K562 (cell line): Measurements from ENCODE around the gene CHIC2. TPM values are rescaled to one million over a fixed set of nuclear protein-coding genes. Genes with fewer than 3 reads are reported as not detected.

Experiments used
- ATAC-seq: fragments of 200-7000 bp; cut with Tn5 transposase; 3 replicates; pipeline ENCODE4 v1.9.1; 2020; ENCODE audit warnings: moderate library complexity
- BruUV-seq: library from RNA; stranded (reverse); fragments of 400-500 nt; replicated peaks from 2 replicates; lab custom pipeline; 2021; lab: Mats Ljungman, UMichigan
- CTCF ChIA-PET: fragments of 300-600 bp; formaldehyde crosslinking; extraction: SDS; loops from one replicate; lab custom pipeline; 2021; ENCODE audit warnings: low intra/inter-chr PET ratio; lab: Yijun Ruan, JAX
- POLR2A ChIA-PET: fragments of 300-600, 350-650 bp; sonication (Branson Sonifier 250); formaldehyde crosslinking; extraction: SDS; loops from one replicate; lab custom pipeline; 2021; ENCODE audit warnings: antibody characterized with exemption, inconsistent platforms; lab: Yijun Ruan, JAX
- DNase-seq, 4 experiments: peaks; one replicate each; pipeline versions ENCODE4 v3.0.0 to v3.0.0-alpha.2; 2011 to 2018; ENCODE audit warnings: low spot score in 3 of 4, mixed read lengths in 3 of 4; ENCODE audit errors: extremely low read depth in 1 of 4
- FAIRE-seq: peaks from 2 replicates; lab custom pipeline; 2011; peaks lifted over from hg19 to GRCh38; lab: Jason Lieb, UNC
- H2AFZ ChIP-seq: 2 replicates; pipeline ENCODE4 v1.6.0; 2011; ENCODE audit warnings: low read depth, low read length, control low read depth, inconsistent platforms
- H3K27ac ChIP-seq: fragments of 200-600 bp; 3 replicates; pipeline ENCODE4 v1.8.0; 2011; ENCODE audit warnings: low read depth, mild to moderate bottlenecking, control low read depth, inconsistent platforms, low read length, moderate library complexity, mixed read lengths; ENCODE audit errors: extremely low read depth
- H3K27me3 ChIP-seq, 2 experiments: fragments of 300-600 bp in 1 of 2; 2 replicates in 1 of 2; 3 replicates in 1 of 2; pipeline versions ENCODE4 v1.6.0 to v1.8.0; 2011; ENCODE audit warnings: inconsistent platforms in 2 of 2, low read length in 2 of 2, mild to moderate bottlenecking in 1 of 2, mixed read lengths in 1 of 2, moderate library complexity in 1 of 2; ENCODE audit not compliant: control insufficient read depth in 2 of 2, insufficient read depth in 2 of 2
- H3K36me3 ChIP-seq: fragments of 300-600 bp; 3 replicates; pipeline ENCODE4 v1.8.0; 2011; ENCODE audit warnings: mild to moderate bottlenecking, low read length, inconsistent platforms; ENCODE audit not compliant: control insufficient read depth, insufficient read depth
- H3K4me1 ChIP-seq, 2 experiments: fragments of 200-600 bp in 1 of 2; replicated peaks in 1 of 2; 2 replicates in 1 of 2; 3 replicates in 1 of 2; pipeline versions ENCODE4 v1.5.1 to v1.8.0; 2011; ENCODE audit warnings: inconsistent platforms in 2 of 2, low read length in 2 of 2, mild to moderate bottlenecking in 1 of 2, mixed read lengths in 1 of 2, moderate library complexity in 1 of 2; ENCODE audit not compliant: control insufficient read depth in 2 of 2, insufficient read depth in 2 of 2
- H3K4me2 ChIP-seq: 2 replicates; pipeline ENCODE4 v1.6.1; 2011; ENCODE audit warnings: low read length, control low read depth, inconsistent platforms, mixed read lengths; ENCODE audit not compliant: insufficient read depth
- H3K4me3 ChIP-seq: fragments of 200-600 bp; sonication (generic), shearing (Covaris generic); 2 replicates; pipeline ENCODE4 v1.5.1; 2016; ENCODE audit warnings: control low read depth, inconsistent platforms
- H3K79me2 ChIP-seq: fragments of 200-600 bp; 3 replicates; pipeline ENCODE4 v1.8.0; 2011; ENCODE audit warnings: low read length, inconsistent platforms; ENCODE audit not compliant: control insufficient read depth, insufficient read depth
- H3K9ac ChIP-seq, 2 experiments: 2 replicates each; pipeline versions ENCODE4 v1.6.0 to v1.6.1; 2011; ENCODE audit warnings: low read depth in 2 of 2, low read length in 2 of 2, control low read depth in 1 of 2, inconsistent platforms in 1 of 2, mild to moderate bottlenecking in 1 of 2, mixed read lengths in 1 of 2; ENCODE audit not compliant: insufficient read depth in 1 of 2
- H3K9me1 ChIP-seq: one replicate; pipeline ENCODE4 v1.6.0; 2011; ENCODE audit warnings: inconsistent platforms, mild to moderate bottlenecking, low read length, moderate library complexity; ENCODE audit not compliant: control insufficient read depth, insufficient read depth
- H3K9me3 ChIP-seq: replicated peaks from 2 replicates; pipeline ENCODE4 v1.5.1; 2011; ENCODE audit warnings: low read depth, low read length, inconsistent platforms; ENCODE audit not compliant: control insufficient read depth, insufficient read depth
- H4K20me1 ChIP-seq: replicated peaks from 2 replicates; pipeline ENCODE4 v1.6.1; 2011; ENCODE audit warnings: low read length, inconsistent platforms, mixed read lengths; ENCODE audit not compliant: control insufficient read depth, insufficient read depth
- CHD4 ChIP-seq: fragments of 200-600 bp; sonication (generic); IDR thresholded peaks from 3 replicates; pipeline ENCODE4 v1.6.1; 2012; ENCODE audit warnings: low read depth, mild to moderate bottlenecking, mixed read lengths, low read length, inconsistent platforms; ENCODE audit not compliant: insufficient read depth, insufficient replicate concordance, poor library complexity, severe bottlenecking
- ELK3 ChIP-seq: fragments of 450-650 bp; formaldehyde crosslinking; IDR thresholded peaks from 2 replicates; pipeline ENCODE4 v1.4.0; 2020; ENCODE audit warnings: mild to moderate bottlenecking
- FOXO4 ChIP-seq: fragments of 450-650 bp; formaldehyde crosslinking; IDR thresholded peaks from 2 replicates; pipeline ENCODE4 v1.4.0; 2020; ENCODE audit warnings: mild to moderate bottlenecking, moderate library complexity
- HMBOX1 ChIP-seq: sonication (generic); IDR thresholded peaks from 2 replicates; pipeline ENCODE4 v1.6.1; 2016
- JUNB ChIP-seq: fragments of 450-650 bp; formaldehyde crosslinking; conservative IDR thresholded peaks from 2 replicates; pipeline ENCODE4 v1.4.0; 2020; ENCODE audit warnings: mild to moderate bottlenecking
- NR2C2 ChIP-seq, 2 experiments: fragments of 200-800 bp in 1 of 2; sonication (Bioruptor generic) in 1 of 2; sonication (generic) in 1 of 2; formaldehyde crosslinking in 1 of 2; IDR thresholded peaks; 2 replicates each; pipeline versions ENCODE4 v1.6.1 to v1.8.0; 2016 to 2022; ENCODE audit warnings: mild to moderate bottlenecking in 1 of 2, missing compliant biosample characterization in 1 of 2, missing genetic modification characterization in 1 of 2, missing genetic modification reagents in 1 of 2
- OTX1 ChIP-seq: fragments of 450-650 bp; formaldehyde crosslinking; IDR thresholded peaks from 2 replicates; pipeline ENCODE4 v1.4.0; 2022; ENCODE audit warnings: mild to moderate bottlenecking
- TFAP4 ChIP-seq: sonication (generic); formaldehyde crosslinking; IDR thresholded peaks from 2 replicates; pipeline ENCODE4 v1.8.0; 2022; ENCODE audit warnings: missing genetic modification reagents, mild to moderate bottlenecking, moderate library complexity, borderline replicate concordance
- ZNF280A ChIP-seq: fragments of 450-650 bp; IDR thresholded peaks from 2 replicates; pipeline ENCODE4 v1.6.1; 2018; ENCODE audit warnings: mild to moderate bottlenecking, low read depth; ENCODE audit not compliant: partially characterized antibody
- ZNF316 ChIP-seq: fragments of 450-650 bp; IDR thresholded peaks from 2 replicates; pipeline ENCODE4 v1.6.1; 2016
- in situ Hi-C: fragments of 300-500 bp; cut with MboI; formaldehyde crosslinking; loops from 4 replicates; pipeline ENCODE4 v1.15.0; 2018; ENCODE audit warnings: inconsistent platforms, mixed read lengths
- intact Hi-C: fragments of 100-400 bp; cut with micrococcal nuclease; formaldehyde crosslinking; loops from 2 replicates; pipeline ENCODE4 v1.14.2; 2022
- polyA plus RNA-seq, 8 experiments: library from polyadenylated mRNA; depleted of rRNA in 4 of 8; stranded (reverse) in 5 of 8; unstranded in 3 of 8; fragments of >200 nt; fragmentation: Nextera tagmentation in 2 of 8; fragmentation: Illumina TruSeq in 1 of 8; extraction: Ambion mirVana in 2 of 8; extraction: Trizol in 1 of 8; gene quantifications; 2 replicates each; pipeline versions ENCODE4 v1.2.1 to v1.2.3, GENCODE V29; 2011 to 2014; ENCODE audit warnings: inconsistent platforms in 1 of 8, missing spikeins in 1 of 8
- total RNA-seq, 7 experiments: library from RNA; depleted of rRNA in 6 of 7; stranded (reverse); fragments of >200 nt in 6 of 7; fragmentation: Illumina TruSeq in 2 of 7; extraction: Trizol in 2 of 7; gene quantifications; 2 replicates each; pipeline versions ENCODE4 v1.2.1 to v1.2.3, GENCODE V29; 2011 to 2021; ENCODE audit warnings: low replicate concordance in 1 of 7

Gene CHIC2
- total and polyA plus RNA-seq, 9 of the 15 experiments (the other 6 are each of a cell fraction or from before 2014, with no cell fraction given): 0.89 to 25.1 (median 12.1) TPM

- intact Hi-C loops: no loop called here
- no peaks in the 10 kb centered on the region for H3K9me3 ChIP-seq
- H3K9me1 ChIP-seq: no peaks in the 10 kb centered on the region
- H2AFZ ChIP-seq: no peak overlapping the region
- no peak overlapping the region for H3K9ac ChIP-seq
- no peaks in the 10 kb centered on the region for H3K79me2 ChIP-seq
- no peak overlapping the region for H3K4me2 ChIP-seq
- in situ Hi-C loops: no loop called here
- no TSS peak for BruUV-seq
- no peaks in the 10 kb centered on the region for H4K20me1 ChIP-seq
- no peaks in the 10 kb centered on the region for H3K27me3 ChIP-seq
- H3K4me3 ChIP-seq: no peak overlapping the region
- DNase-seq (no peak), FAIRE-seq (no peak), ATAC-seq (no peak)
- POLR2A ChIA-PET: interaction anchor here (2.3 kb wide), 1 partner anchor 11 kb away, joined by 5 read pairs; no protein-coding TSS in a partner anchor
- no peak overlapping the region for H3K27ac ChIP-seq
- TF ChIP-seq JUNB (no peak), OTX1 (CRISPR knock-in tag) (no peak), TFAP4 (no peak), ZNF316 (no peak), CHD4 (no peak), ZNF280A (no peak), NR2C2 (CRISPR knock-in tag; IDR thresholded peaks at IDR 0.05) (no peak), NR2C2 (tag; IDR thresholded peaks at IDR 0.05) (no peak), FOXO4 (no peak), HMBOX1 (no peak), ELK3 (CRISPR knock-in tag) (no peak)
- H3K4me1 ChIP-seq: no peaks in the 10 kb centered on the region
- CTCF ChIA-PET: no interaction called here
- H3K36me3 ChIP-seq: peaks cover 4% of the 10 kb centered on the region; the same call in 1 of the 3 replicates
These were observed 53.2 kb downstream of the CHIC2 start for GRCh38 chr4:54011201-54011600.
